Right forelimb (tissue), 1 donor: Measurements from ENCODE around the gene OSGIN1.

Source experiments
- DNase-seq: peaks from one replicate; pipeline ENCODE4 v3.0.0-alpha.2; 2018

Gene OSGIN1

DNA sequence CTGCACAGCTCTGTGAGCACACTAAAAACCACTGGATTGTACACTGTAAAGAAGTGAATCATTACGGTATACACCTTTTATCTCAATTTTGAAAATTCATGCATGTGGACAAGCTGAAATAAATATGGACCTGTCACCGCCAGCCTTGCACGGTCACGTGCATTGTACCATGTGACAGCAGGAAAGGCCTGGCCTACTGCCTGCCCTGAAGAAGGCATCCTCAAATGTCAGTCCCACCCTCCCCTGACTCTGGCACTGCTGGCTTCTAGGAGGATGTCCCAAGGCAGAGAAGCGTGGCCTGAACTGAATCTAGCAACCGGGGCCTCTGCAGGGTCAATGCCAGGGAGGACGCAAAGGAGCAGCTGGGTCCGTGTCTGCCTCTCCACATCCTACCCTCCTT is 54.9 kb downstream of the OSGIN1 start:
- no peak for DNase-seq

DNA sequence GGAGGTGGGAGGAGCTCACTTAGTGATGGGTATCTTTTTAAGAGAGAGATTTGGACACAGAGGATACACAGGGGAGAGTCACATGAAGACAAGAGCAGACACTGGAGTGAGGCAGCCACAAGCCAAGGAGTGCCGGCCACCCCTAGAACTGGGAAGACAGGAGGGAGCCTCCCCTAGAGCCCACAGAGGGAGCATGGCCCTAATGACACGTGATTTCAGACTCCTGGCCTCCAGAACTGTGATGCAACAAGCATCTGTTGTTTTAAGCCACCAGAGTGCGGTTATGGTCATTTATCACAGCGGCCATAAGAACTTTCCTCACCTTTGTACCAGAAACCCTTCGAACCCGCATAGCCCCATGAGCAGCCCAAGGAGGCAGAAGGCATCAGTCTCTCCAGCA is 56.2 kb downstream of the OSGIN1 start:
- DNase-seq: no peak

GRCh38 chr16:84013787-84014569 is 60.9 kb downstream of the OSGIN1 start:
- no peak for DNase-seq

DNA sequence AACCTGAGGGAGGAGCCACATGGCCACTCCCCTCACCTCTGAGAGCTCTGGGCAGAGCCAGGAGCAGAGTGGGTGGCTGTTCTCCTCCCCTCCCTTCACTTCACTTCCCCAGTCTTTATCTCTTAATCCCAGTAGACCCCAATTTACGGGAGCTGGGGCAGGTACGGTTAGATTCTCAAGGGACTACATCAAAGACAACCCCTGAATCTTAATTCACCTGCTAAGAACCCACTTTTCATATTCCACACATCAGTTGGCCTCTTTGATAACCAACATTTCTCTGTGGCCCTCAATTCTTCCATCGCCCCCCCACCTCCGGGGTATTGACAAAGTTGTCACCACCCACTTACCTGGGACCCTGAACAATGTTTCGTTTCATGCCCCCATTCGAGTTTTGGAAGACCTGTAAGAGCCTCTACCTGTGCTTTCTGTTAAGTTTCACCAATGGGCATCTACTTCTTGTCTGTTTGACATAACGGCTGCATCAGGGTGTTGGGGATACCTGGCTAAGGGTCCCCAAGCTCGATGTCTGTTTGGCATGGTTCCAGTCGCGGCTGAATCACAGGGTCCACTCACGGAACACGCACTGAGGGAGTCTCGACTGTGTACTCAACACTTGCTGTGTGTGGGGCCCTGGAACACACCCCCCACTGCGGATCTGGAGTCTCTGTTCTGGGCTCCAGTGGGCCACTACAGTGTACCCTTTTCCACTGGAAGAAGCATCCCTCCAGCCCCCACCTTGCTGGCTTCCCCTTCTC is 61.7 kb downstream of the OSGIN1 start:
- no peak for DNase-seq

GRCh38 chr16:84015399-84015798 is 62.4 kb downstream of the OSGIN1 start:
- no peak for DNase-seq
